Activated T-helper 2 cell treated with anti-CD3 and anti-CD28 coated beads, Interferon-gamma antibody, Interleukin-2, Interleukin-4, amounts not matched to agents 10 μg/mL and 5 μg/mL and 100 μg/mL, durations not matched to agents 14 hours and 24 hours and 36 hours (primary cell): ENCODE results near the gene PRKD2. TPM values are rescaled to one million over a fixed set of nuclear protein-coding genes. Genes with fewer than 3 reads are reported as not detected.

Experiments used
- DNase-seq: peaks from one replicate; pipeline ENCODE4 v3.0.0; 2021; ENCODE audit warnings: low spot score
- H3K27ac Mint-ChIP-seq: one replicate; pipeline ENCODE4 v1.8.0; 2021; ENCODE audit warnings: mixed read lengths
- H3K27me3 Mint-ChIP-seq: one replicate; pipeline ENCODE4 v1.8.0; 2021; ENCODE audit warnings: low read depth, mixed read lengths
- H3K36me3 Mint-ChIP-seq: one replicate; pipeline ENCODE4 v1.8.0; 2021; ENCODE audit warnings: low read depth, mixed read lengths
- H3K4me1 Mint-ChIP-seq: one replicate; pipeline ENCODE4 v1.8.0; 2021; ENCODE audit warnings: low read depth, mixed read lengths
- H3K4me3 Mint-ChIP-seq: one replicate; pipeline ENCODE4 v1.8.0; 2021; ENCODE audit warnings: low read depth, mild to moderate bottlenecking, moderate library complexity, mixed read lengths
- H3K9me3 Mint-ChIP-seq: one replicate; pipeline ENCODE4 v1.8.0; 2021; ENCODE audit warnings: mixed read lengths
- intact Hi-C: fragments of 100-400 bp; cut with micrococcal nuclease; formaldehyde crosslinking; loops from one replicate; pipeline ENCODE4 v1.15.1; 2023
- total RNA-seq: library from RNA; stranded (reverse); gene quantifications from 2 replicates; pipeline ENCODE4 v1.2.3, GENCODE V29; 2022

PRKD2 gene
- total RNA-seq, 1 donor from 2014 or later, result 77.9 TPM

DNA sequence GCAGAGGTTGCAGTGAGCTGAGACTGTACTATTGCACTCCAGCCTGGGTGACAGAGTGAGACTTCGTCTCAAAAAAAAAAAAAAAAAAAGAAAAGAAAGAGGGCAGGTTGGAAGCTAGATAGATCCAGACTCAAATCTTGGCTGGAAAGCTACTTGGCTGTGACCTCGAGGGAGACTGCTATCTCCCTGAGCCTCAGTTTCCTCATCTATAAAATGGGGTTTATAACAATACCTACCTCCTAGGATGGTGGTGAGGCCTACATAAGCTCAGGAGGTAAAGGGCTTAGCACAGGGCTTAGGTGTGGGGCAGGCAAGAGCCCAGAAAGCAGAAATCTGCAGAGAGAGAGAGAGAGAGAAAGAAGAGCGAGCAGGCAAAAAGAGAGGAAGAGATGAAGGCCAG is 31.7 kb downstream of the PRKD2 start:
- H3K27ac Mint-ChIP-seq, result no peak overlapping the region
- intact Hi-C loops, result no loop called here
- no peaks in the 10 kb centered on the region for H3K9me3 Mint-ChIP-seq
- H3K4me1 Mint-ChIP-seq, result no peaks in the 10 kb centered on the region
- H3K27me3 Mint-ChIP-seq, result no peaks in the 10 kb centered on the region
- peaks cover 66% of the 10 kb centered on the region for H3K36me3 Mint-ChIP-seq
- H3K4me3 Mint-ChIP-seq, result no peak overlapping the region
- no peak for DNase-seq

DNA sequence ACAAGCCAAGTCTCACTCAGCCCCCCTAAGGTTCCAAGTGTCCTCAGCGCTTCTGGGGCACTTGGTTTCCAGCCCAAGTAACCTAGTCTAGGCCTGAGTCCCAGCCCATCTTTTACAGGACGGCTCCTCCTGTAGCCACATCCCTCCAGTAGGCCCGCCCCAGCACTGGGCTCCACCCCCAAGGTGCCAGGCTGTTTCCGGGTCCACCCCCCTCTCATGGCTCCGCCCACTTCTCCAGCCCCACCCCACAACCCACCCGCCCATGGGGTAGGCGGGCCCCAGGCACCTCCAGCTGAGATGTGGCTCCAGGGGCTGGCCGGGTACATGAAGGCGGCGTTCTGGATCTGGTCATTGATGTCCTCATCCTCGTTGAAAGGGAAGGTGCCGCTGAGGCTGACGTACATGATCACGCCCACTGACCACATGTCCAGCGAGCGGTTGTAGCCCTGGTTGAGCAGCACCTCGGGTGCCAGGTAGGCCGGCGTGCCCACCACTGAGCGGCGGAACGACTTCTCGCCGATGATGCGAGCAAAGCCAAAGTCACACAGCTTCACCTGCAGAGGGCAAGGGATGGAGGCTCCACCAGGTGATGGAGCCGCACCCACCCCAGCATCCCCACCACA is 38.7 kb downstream of the PRKD2 start:
- Mint-ChIP-seq H3K4me1 (peaks cover 8% of the 10 kb centered on the region), H3K9me3 (no peaks in the 10 kb centered on the region), H3K36me3 (peaks cover 79% of the 10 kb centered on the region), H3K27ac (peak overlapping the region; percentile 46), H3K4me3 (no peak overlapping the region), H3K27me3 (no peaks in the 10 kb centered on the region)
- peak; percentile 56 for DNase-seq
- intact Hi-C loops, result no loop called here

DNA sequence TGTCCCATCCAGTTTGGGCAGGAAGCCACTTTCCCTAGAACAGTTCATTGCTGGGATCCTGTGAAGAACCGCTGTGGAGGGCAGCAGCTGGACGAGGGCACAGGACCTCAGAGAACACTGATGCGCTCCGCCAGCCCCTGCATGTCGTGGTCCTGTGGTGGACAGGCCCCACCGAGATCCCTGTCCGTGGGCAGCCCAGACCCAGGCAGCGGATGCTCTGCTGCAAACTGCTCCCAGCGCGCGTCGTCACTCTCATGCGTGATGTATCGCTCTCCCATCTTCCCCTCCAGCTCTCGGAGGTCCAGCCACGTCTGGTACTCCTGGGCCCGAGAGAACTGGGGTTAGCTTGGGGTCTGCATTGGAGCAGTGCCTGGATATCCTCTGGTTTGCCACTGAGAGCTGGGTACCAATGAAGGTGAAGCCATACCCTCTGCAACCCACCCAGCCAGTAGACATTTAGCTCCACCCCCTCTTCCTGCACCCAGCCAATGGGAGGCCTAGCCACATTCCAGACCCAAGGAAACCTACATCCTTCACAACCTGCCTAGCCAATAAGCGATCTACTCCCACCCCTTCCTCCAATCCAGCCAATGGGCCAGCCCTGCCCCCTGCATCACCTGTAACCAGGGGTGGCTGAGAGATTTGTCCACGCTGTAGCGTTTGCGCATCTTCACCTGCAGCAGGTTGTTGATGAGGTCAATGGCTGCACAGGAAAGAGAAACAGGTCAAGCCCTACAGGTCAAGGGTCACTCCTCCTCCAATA is 42.3 kb downstream of the PRKD2 start:
- Mint-ChIP-seq H3K4me3 (no peak overlapping the region), H3K27me3 (no peaks in the 10 kb centered on the region), H3K27ac (no peak overlapping the region), H3K4me1 (peaks cover 8% of the 10 kb centered on the region), H3K36me3 (peaks cover 72% of the 10 kb centered on the region), H3K9me3 (no peaks in the 10 kb centered on the region)
- no peak for DNase-seq
- intact Hi-C loops, result no loop called here

DNA sequence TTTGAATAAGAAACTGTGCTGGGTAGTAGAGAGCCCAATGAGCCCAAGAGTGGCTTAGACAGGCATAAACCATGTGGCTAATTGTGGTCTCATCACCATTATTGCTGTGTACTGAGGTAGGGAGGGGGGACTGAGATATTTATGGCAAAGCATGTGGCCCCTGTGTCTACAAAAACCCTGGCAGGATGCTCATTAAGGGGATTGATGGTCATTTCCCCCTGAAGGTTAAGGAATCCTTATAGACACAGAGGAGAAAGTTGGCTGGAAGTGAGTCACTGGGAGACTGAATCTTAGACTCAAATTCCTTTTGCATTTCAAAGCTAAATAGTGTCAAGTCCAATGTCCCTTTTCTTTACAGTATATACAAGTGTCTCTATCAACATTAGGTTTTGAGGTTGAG is 46.1 kb downstream of the PRKD2 start:
- H3K4me1 Mint-ChIP-seq, result no peaks in the 10 kb centered on the region
- intact Hi-C loops, result no loop called here
- DNase-seq, result no peak
- H3K9me3 Mint-ChIP-seq, result no peaks in the 10 kb centered on the region
- no peaks in the 10 kb centered on the region for H3K27me3 Mint-ChIP-seq
- no peak overlapping the region for H3K27ac Mint-ChIP-seq
- H3K4me3 Mint-ChIP-seq, result no peak overlapping the region
- peaks cover 42% of the 10 kb centered on the region for H3K36me3 Mint-ChIP-seq

DNA sequence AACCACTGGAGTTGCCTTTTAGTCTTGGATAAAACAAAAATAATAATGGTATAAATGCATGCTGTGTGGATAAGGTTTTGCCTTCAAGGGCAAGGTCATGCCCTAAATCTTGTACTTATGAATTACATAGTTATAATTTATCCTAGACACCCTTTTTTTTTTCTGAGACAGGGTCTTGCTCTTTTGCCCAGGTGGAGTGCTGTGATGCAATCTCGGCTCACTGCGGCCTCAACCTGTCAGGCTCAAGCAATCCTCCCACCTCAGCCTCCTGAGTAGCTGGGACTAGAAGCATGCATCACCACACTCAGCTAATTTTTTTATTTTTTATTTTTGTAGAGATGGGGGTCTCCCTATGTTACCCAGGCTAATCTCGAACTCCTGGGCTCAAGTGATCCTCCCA is 48.3 kb downstream of the PRKD2 start:
- no peaks in the 10 kb centered on the region for H3K4me1 Mint-ChIP-seq
- peaks cover 2% of the 10 kb centered on the region for H3K27me3 Mint-ChIP-seq
- no peak overlapping the region for H3K4me3 Mint-ChIP-seq
- DNase-seq, result no peak
- peaks cover 21% of the 10 kb centered on the region for H3K36me3 Mint-ChIP-seq
- no peaks in the 10 kb centered on the region for H3K9me3 Mint-ChIP-seq
- H3K27ac Mint-ChIP-seq, result no peak overlapping the region
- intact Hi-C loops, result no loop called here

DNA sequence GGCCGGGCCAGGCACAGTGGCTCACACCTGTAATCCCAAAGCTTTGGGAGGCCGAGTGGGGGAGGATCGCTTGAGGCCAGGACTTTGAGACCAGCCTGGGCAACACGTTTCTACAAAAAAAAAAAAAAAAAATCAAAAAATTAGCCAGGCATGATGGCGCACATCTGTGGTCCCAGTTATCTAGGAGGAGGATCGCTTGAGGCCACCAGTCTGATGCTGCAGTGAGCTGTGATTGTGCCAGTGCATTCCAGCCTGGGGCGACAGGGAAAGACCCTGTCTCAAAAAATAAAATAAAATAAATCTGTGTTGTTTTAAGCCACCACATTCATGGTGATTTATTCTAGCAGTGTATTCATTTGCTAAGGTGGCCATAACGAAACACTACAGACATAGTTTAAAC is 51.8 kb downstream of the PRKD2 start:
- DNase-seq, result no peak
- Mint-ChIP-seq H3K4me3 (no peak overlapping the region), H3K27me3 (peaks cover 11% of the 10 kb centered on the region), H3K4me1 (peaks cover 12% of the 10 kb centered on the region), H3K27ac (no peak overlapping the region), H3K36me3 (peaks cover under 1% of the 10 kb centered on the region), H3K9me3 (no peaks in the 10 kb centered on the region)
- intact Hi-C loops, result no loop called here

DNA sequence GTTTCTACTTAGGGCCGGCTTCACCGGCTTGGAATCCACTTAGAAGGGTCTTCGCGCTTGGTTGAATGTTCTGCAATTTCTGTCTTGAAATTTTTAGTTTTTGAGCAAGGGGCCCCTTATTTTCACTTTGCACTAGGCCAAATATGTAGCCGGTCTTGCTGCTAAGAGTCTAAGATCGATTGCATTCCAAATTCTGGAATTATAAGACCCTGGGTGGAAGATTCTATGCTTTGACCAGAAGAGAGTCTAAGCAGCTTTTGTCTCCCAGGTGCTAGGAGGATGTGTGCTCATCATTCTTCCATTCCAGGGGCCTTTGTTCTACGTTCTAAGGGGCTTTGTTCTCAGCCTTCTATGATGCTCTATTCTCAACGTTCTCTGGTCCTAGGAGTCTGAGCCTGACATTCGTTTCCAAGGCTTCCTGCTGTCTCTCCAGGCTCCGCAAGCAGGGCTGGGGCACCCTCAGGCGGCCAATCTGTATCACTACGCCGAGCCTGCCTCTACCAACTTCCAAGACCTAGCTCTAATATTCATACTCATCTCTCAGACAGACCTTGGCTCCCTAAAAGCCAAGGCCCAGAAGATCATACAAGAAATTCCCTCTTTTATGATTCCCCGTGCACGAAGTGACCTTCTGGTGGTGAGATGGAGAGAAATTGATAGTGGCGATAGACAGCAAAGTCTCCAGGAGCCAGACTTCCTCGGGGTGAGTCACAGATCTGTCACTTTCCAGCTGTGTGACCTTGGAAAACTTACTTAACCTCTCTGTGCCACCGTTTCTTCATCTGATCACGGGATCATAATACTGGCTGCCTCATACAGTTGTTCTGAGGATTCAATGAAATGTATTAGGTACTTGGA is 55.0 kb downstream of the PRKD2 start:
- H3K4me1 Mint-ChIP-seq, result peaks cover 16% of the 10 kb centered on the region
- H3K36me3 Mint-ChIP-seq, result no peaks in the 10 kb centered on the region
- H3K4me3 Mint-ChIP-seq, result peak overlapping the region; percentile 81
- no peaks in the 10 kb centered on the region for H3K9me3 Mint-ChIP-seq
- peaks cover 23% of the 10 kb centered on the region for H3K27me3 Mint-ChIP-seq
- intact Hi-C loops, result loop anchor here (1.0 kb wide), 3 partner anchors 28 to 133 kb away; no protein-coding TSS in a partner anchor
- DNase-seq, result peak; percentile 67
- peak overlapping the region; percentile 80 for H3K27ac Mint-ChIP-seq

DNA sequence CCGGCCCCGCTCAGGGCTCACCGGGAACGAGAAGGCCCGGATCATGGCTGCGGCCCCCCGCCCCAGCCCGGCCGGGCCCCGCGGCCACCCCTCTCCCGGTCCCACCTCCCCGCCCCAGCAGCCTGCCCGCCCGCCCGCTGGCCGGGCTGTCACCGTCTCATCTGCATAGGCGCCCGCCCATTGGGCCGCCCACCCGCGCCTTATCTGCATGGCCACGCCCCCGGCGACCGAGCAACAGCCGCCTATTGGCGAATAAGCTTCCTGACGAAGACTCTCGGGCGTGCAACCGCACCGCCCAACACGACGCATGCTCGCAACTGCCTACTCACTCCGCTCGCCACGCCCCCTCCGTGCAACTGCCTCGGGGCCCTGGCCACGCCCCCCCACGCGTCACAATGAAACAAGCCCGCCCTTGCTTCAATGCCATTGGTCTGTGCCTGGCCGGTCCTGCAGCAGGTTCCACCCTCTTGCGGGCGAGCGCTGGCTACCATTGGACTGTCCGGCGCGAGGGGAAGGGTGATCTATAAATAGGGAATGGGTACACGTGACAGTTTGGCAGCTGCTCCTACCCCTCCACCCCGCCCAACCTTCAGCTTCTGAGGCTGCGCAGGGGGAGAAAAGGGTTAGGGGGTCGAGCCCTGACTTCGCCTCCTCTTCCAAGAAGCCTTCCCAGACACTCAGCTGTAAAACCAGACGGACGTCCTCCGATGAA is 55.7 kb downstream of the PRKD2 start, which contains the start of gene DACT3:
TSS of gene DACT3 (minus strand) at position 163 of the 712 bp plus-strand sequence. CDS start at position 45, 118 bp downstream.
- Mint-ChIP-seq H3K27ac (peak within 1 kb of the TSS; percentile 80), H3K27me3 (peaks cover 26% of the 10 kb centered on the region), H3K4me3 (peak within 1 kb of the TSS; percentile 81), H3K36me3 (no peaks in the 10 kb centered on the region), H3K9me3 (no peaks in the 10 kb centered on the region), H3K4me1 (peaks cover 19% of the 10 kb centered on the region)
- peak; percentile 100 for DNase-seq
- intact Hi-C loops, result loop anchor here (1.0 kb wide), 1 partner anchor 27 kb away; no protein-coding TSS in a partner anchor

DNA sequence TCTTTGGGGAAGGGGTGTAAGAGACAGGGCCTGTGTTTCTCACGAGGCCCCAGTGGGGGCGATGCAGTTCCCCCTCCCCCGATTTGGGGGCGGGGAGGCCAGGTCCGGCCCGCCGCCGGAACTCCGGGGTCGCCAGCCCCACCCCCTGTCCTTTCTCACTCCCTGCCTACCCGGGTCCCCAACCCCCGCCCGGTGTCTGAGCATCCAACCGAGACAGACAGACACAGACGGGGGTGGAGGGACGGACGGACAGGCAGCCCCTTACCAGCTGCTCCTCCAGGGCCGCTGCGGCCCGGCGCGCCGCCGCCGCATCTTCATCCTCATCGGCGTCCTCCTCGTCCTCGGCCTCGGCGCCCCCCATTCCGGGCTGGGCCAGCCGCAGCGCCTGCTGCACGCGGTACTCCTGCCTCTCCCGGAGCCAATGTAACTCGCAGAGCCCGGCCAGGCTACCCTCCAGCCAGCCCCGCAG is 56.3 kb downstream of the PRKD2 start:
- H3K9me3 Mint-ChIP-seq, result no peaks in the 10 kb centered on the region
- no peaks in the 10 kb centered on the region for H3K36me3 Mint-ChIP-seq
- H3K4me1 Mint-ChIP-seq, result peaks cover 19% of the 10 kb centered on the region
- peaks cover 26% of the 10 kb centered on the region for H3K27me3 Mint-ChIP-seq
- no peak for DNase-seq
- peak overlapping the region; percentile 81 for H3K4me3 Mint-ChIP-seq
- no peak overlapping the region for H3K27ac Mint-ChIP-seq
- intact Hi-C loops, result loop anchor here (1.0 kb wide), 1 partner anchor 26 kb away; no protein-coding TSS in a partner anchor

DNA sequence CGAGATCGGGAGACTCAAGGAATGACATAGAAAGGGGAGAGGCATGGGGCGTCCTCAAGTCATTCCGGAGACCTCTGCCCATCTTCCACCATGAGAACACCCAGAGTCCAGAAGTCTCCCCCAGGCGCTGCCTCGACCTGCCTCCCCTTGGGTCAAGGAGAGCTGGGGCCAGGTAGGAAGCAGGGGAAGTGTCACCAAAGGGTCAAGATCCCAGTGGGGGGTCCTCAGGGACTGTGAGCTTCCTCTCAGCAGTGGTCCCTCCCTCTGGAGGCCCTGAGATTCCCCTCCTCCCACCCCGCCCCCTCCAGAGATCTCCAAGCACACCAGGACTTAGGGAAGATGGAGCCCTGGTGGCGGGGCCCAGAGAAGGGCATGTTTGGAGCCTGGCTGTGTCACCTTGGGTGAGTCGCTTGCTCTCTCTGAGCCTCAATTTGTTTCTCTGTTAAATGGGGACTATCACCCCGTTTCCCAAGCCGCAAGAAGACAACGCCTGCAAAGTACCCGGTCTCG is 56.9 kb downstream of the PRKD2 start:
- intact Hi-C loops, result no loop called here
- Mint-ChIP-seq H3K4me3 (peak overlapping the region; percentile 79), H3K27me3 (peaks cover 28% of the 10 kb centered on the region)

DNA sequence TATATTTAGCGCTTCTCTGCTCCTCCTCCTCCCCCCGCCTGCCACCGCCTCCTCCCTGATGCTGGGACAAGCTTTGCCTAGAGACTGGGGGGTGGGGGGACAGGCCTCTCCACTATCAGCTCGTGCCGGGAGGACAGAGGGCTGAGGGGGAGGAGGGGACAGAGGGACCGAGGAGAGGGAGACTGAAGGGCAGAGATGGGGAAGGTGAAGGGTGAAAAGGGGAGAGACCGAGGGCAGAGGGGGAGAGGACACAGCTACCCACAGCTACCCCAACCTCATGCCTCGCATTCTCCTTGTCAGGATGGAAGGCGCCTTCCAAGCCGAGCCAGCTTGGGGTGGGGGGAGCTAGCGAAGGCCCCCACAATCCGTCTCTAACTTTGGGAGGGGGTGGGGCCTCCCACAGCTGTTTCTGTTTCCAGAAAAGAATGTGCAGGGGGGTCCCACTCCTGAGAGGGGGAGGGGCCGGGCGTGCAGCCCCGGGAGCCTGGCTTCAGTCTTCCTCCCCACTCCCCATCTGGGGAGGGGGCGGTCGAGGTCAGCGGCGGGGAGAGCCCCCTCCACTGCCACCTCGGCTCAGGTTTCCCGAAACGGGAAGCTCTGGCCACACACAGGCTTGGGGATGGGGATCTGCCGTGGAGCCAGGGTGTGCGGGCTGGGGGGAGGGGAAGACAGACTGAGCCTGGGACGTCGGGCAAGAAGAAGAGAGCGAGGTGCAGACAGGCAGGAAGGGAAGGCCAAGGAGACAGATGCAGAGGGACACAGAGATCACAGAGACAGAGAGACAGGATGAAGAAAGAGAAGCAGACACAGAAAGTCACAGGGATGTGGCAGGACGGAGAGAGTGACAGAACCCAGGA is 57.5 kb downstream of the PRKD2 start:
- H3K27ac Mint-ChIP-seq, result peak overlapping the region; percentile 28
- intact Hi-C loops, result no loop called here

More for the DNA sequence above, 56.9 kb downstream of the PRKD2 start:
- DNase-seq, result no peak
- Mint-ChIP-seq H3K9me3 (no peaks in the 10 kb centered on the region), H3K4me1 (peaks cover 19% of the 10 kb centered on the region), H3K36me3 (no peaks in the 10 kb centered on the region), H3K27ac (peak overlapping the region; percentile 28)

More for the DNA sequence above, 57.5 kb downstream of the PRKD2 start:
- H3K36me3 Mint-ChIP-seq, result no peaks in the 10 kb centered on the region
- H3K9me3 Mint-ChIP-seq, result no peaks in the 10 kb centered on the region
- H3K4me1 Mint-ChIP-seq, result peaks cover 19% of the 10 kb centered on the region
- peak overlapping the region; percentile 79 for H3K4me3 Mint-ChIP-seq
- H3K27me3 Mint-ChIP-seq, result peaks cover 30% of the 10 kb centered on the region
- DNase-seq, result no peak
